HEK293T (cell line): ENCODE data around the gene DMRT3.

ENCODE experiments used
- ELF4 ChIP-seq: fragments of 450-650 bp; IDR thresholded peaks from 2 replicates; pipeline ENCODE4 v1.6.1; 2017; ENCODE audit warnings: antibody characterized with exemption
- FOXK2 ChIP-seq: fragments of 450-650 bp; IDR thresholded peaks from 2 replicates; pipeline ENCODE4 v1.6.1; 2016; ENCODE audit warnings: mild to moderate bottlenecking
- HDGF ChIP-seq: fragments of 450-650 bp; IDR thresholded peaks from 2 replicates; pipeline ENCODE4 v1.6.1; 2017; ENCODE audit warnings: antibody characterized with exemption, borderline replicate concordance
- TARDBP ChIP-seq: fragments of 450-650 bp; IDR thresholded peaks from 2 replicates; pipeline ENCODE4 v1.6.1; 2016
- ZNF384 ChIP-seq: fragments of 450-650 bp; IDR thresholded peaks from 2 replicates; pipeline ENCODE4 v1.6.1; 2016

DNA sequence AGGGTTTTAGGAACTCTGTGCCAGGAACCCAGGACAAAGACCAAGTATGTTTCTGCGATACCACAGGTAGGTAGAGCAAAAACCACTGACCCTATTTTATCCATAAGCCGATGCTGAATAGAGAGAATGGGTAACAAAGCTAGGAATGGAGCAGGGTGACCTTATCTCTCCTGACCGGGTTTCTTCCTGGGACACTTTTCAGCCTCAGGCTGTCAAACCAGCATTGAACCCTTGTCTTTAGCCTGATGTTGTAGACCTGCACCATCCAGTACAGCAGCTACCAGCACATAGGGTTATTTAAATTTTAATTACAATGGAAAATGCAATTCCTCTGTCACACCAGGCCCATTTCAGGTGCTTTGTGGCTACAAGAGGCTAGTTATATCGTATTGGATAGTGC lies 43.1 kb upstream of the DMRT3 start:
- no peak for TF ChIP-seq ELF4
- TF ChIP-seq TARDBP = no peak
- TF ChIP-seq HDGF = no peak
- no peak for TF ChIP-seq ZNF384
- no peak for TF ChIP-seq FOXK2
